Stomach (tissue), 4 donors: ENCODE data around the gene KRT9.

ENCODE experiments used
- POLR2A ChIP-seq, 4 donors: fragments of 450-650 bp; IDR thresholded peaks; one replicate each; pipeline ENCODE4 v1.6.1; 2016; ENCODE audit warnings: antibody characterized with exemption in 4 of 4, control low read depth in 2 of 4, mild to moderate bottlenecking in 1 of 4, moderate library complexity in 1 of 4
- POLR2AphosphoS5 ChIP-seq, 3 donors: sonication (generic); formaldehyde crosslinking; IDR thresholded peaks; one replicate each; pipeline ENCODE4 v1.6.1; 2016; ENCODE audit warnings: antibody characterized with exemption in 3 of 3
- TF ChIP-seq, protein P1 (sequence below), 7 experiments: fragments of 450-650 bp in 4 of 7; fragments of 200-600 bp in 3 of 7; sonication (generic) in 3 of 7; IDR thresholded peaks; one replicate each; pipeline ENCODE4 v1.5.1; 2016 to 2019; ENCODE audit warnings: antibody characterized with exemption in 7 of 7, control low read depth in 2 of 7, mild to moderate bottlenecking in 1 of 7

DNA sequence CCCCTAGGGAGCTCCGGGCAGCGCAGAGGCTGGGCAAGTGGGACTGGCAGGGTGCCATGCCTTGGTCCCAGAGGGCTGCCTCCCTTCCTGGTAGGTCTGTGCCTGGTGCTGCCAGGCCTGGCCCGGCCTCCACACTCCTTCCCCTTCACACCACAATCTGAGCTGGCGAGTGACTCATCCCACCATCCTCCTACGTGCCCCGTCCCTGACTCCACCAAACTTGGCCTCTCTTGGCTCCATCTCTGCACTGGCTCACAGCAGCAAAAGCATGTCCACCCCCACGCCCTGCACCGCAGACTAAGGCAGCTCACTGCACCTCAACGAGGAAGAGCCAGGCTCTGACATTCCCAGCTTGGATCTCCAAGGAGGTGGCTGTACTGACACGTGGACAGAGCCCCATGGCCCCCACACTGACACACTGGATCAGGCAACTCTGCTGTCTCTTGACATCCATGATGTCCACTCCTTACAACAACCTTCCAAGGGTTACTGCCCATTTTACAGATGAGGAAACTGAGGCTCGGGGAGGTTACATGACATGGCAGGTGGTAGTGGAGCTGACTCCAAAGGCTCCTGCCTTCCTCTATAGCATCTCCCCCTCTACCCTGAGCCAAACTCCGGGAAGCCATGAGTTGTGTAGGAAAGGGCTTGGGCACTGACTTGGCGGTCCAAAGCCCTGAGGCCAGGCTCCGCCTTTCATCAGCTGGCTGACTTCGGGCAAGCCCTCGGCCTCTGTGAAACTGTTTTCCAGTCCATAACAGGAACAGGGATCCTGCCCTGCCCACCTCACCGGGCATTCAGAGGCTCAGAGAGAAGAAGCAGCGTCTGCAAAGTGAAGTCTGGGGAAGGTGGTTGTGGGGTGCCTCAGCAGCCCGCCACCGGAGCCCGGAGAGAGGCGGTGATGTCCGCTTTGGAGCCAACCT is 23.7 kb downstream of the KRT9 start:
- TF ChIP-seq POLR2AphosphoS5 (IDR thresholded peaks at IDR 0.05) (peak in 2 of 3 donors; percentile 61 to 82), POLR2A (IDR thresholded peaks at IDR 0.05) (no peak)
- TF ChIP-seq, protein P1, sequence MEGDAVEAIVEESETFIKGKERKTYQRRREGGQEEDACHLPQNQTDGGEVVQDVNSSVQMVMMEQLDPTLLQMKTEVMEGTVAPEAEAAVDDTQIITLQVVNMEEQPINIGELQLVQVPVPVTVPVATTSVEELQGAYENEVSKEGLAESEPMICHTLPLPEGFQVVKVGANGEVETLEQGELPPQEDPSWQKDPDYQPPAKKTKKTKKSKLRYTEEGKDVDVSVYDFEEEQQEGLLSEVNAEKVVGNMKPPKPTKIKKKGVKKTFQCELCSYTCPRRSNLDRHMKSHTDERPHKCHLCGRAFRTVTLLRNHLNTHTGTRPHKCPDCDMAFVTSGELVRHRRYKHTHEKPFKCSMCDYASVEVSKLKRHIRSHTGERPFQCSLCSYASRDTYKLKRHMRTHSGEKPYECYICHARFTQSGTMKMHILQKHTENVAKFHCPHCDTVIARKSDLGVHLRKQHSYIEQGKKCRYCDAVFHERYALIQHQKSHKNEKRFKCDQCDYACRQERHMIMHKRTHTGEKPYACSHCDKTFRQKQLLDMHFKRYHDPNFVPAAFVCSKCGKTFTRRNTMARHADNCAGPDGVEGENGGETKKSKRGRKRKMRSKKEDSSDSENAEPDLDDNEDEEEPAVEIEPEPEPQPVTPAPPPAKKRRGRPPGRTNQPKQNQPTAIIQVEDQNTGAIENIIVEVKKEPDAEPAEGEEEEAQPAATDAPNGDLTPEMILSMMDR (IDR thresholded peaks at IDR 0.05): no peak
